T-helper 2 cell treated with Interferon-gamma antibody and Interleukin-4, amounts not matched to agents 5 μg/mL and 100 μg/mL, for 36 hours (primary cell): ENCODE data around the gene ALLC.

Source experiments
- DNase-seq: peaks from one replicate; pipeline ENCODE4 v3.0.0; 2021; ENCODE audit warnings: low spot score
- H3K27ac Mint-ChIP-seq: one replicate; pipeline ENCODE4 v1.8.0; 2021; ENCODE audit warnings: mild to moderate bottlenecking, mixed read lengths
- H3K27me3 Mint-ChIP-seq: one replicate; pipeline ENCODE4 v1.8.0; 2021; ENCODE audit warnings: low read depth, mixed read lengths
- H3K36me3 Mint-ChIP-seq: one replicate; pipeline ENCODE4 v1.8.0; 2021; ENCODE audit warnings: low read depth, mixed read lengths
- H3K4me1 Mint-ChIP-seq: one replicate; pipeline ENCODE4 v1.8.0; 2021; ENCODE audit warnings: low read depth, mixed read lengths
- H3K4me3 Mint-ChIP-seq: one replicate; pipeline ENCODE4 v1.8.0; 2022; ENCODE audit warnings: mild to moderate bottlenecking, moderate library complexity, mixed read lengths
- H3K9me3 Mint-ChIP-seq: one replicate; pipeline ENCODE4 v1.8.0; 2021; ENCODE audit warnings: mixed read lengths

ALLC gene

GRCh38 chr2:3730646-3731045 is 72.6 kb downstream of the ALLC start:
- Mint-ChIP-seq H3K9me3 (no peaks in the 10 kb centered on the region), H3K36me3 (no peaks in the 10 kb centered on the region), H3K27ac (no peak overlapping the region), H3K4me3 (no peak overlapping the region), H3K4me1 (no peaks in the 10 kb centered on the region), H3K27me3 (no peaks in the 10 kb centered on the region)
- DNase-seq, result no peak

- no peaks in the 10 kb centered on the region for H3K4me1 Mint-ChIP-seq
- no peak for DNase-seq
- H3K4me3 Mint-ChIP-seq, result no peak overlapping the region
- no peaks in the 10 kb centered on the region for H3K27me3 Mint-ChIP-seq
- H3K9me3 Mint-ChIP-seq, result no peaks in the 10 kb centered on the region
- no peaks in the 10 kb centered on the region for H3K36me3 Mint-ChIP-seq
- H3K27ac Mint-ChIP-seq, result no peak overlapping the region
Observed at GRCh38 chr2:3731829-3732228, 73.8 kb downstream of the ALLC start.

- Mint-ChIP-seq H3K36me3 (no peaks in the 10 kb centered on the region), H3K9me3 (no peaks in the 10 kb centered on the region), H3K4me3 (no peak overlapping the region), H3K4me1 (no peaks in the 10 kb centered on the region), H3K27me3 (no peaks in the 10 kb centered on the region), H3K27ac (no peak overlapping the region)
- DNase-seq, result no peak
Observed at GRCh38 chr2:3736112-3736511, 78.1 kb downstream of the ALLC start.

DNA sequence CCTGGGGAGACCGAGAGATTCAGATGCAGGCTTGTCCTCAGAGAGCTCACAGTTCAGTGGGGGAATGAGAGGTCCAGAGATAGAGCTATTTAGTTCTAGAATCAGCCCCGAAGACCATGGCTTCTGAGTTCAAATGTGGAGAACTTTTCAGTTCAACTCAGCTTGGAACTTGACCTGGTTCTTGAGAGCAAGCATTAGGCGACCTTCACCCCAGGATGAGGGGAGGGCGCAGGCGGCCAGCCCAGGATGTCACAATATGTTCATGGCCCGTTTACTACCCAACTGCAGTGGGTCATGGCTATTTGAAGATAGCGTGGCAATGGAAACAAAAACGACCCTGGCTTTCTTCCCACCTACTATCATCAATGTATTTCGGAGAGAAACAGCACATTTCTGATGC is 79.1 kb downstream of the ALLC start:
- Mint-ChIP-seq H3K27me3 (peaks cover 3% of the 10 kb centered on the region), H3K36me3 (no peaks in the 10 kb centered on the region), H3K4me1 (no peaks in the 10 kb centered on the region), H3K27ac (no peak overlapping the region), H3K9me3 (no peaks in the 10 kb centered on the region), H3K4me3 (no peak overlapping the region)
- no peak for DNase-seq

GRCh38 chr2:3738454-3738853 is 80.5 kb downstream of the ALLC start:
- H3K4me1 Mint-ChIP-seq, result no peaks in the 10 kb centered on the region
- no peak for DNase-seq

DNA sequence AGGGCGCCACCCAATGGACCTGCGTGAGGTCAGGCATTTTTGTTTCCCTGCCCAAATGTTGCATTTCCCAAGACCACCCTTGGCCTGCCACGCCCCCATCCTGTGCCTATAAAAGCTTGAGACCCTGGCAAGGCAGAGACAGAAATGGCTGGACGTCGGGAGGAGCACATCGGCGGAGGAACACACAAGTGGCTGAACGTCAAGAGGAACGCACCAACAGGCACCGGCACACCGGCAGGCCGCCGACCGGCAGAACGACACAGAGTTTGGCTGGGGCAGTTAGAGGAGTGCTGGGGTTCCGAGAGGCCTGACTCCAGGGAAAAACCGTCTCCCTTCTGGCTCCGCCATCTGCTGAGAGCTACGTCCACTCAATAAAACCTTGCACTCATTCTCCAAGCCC is 81.3 kb downstream of the ALLC start:
- Mint-ChIP-seq H3K36me3 (no peaks in the 10 kb centered on the region), H3K4me3 (no peak overlapping the region), H3K27ac (no peak overlapping the region), H3K4me1 (no peaks in the 10 kb centered on the region), H3K27me3 (peaks cover 3% of the 10 kb centered on the region), H3K9me3 (no peaks in the 10 kb centered on the region)
- no peak for DNase-seq

More at GRCh38 chr2:3738454-3738853, 80.5 kb downstream of the ALLC start:
- Mint-ChIP-seq H3K9me3 (no peaks in the 10 kb centered on the region), H3K4me3 (no peak overlapping the region), H3K27ac (no peak overlapping the region), H3K36me3 (no peaks in the 10 kb centered on the region), H3K27me3 (peaks cover 3% of the 10 kb centered on the region)

DNA sequence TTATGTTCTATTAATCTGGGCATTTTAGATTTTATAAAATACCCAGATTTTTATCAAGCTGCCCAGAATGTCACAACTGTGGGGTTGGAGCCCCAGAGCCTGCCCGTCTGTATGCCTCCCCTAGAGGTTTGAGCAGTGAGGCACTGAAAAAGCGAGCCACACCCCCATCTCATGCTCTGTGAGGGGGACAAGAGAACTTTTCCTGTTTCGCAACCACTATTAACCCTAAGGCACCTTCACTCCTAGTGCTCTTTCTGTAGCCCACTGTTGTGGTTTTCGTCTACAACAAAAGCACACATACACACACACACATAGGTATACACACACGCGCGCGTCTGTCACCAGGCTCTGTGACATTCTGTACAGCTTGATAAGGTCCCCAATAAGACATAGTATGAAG is 83.4 kb downstream of the ALLC start:
- Mint-ChIP-seq H3K27ac (no peak overlapping the region), H3K27me3 (peaks cover 3% of the 10 kb centered on the region), H3K36me3 (no peaks in the 10 kb centered on the region), H3K9me3 (no peaks in the 10 kb centered on the region), H3K4me3 (no peak overlapping the region), H3K4me1 (no peaks in the 10 kb centered on the region)
- no peak for DNase-seq

DNA sequence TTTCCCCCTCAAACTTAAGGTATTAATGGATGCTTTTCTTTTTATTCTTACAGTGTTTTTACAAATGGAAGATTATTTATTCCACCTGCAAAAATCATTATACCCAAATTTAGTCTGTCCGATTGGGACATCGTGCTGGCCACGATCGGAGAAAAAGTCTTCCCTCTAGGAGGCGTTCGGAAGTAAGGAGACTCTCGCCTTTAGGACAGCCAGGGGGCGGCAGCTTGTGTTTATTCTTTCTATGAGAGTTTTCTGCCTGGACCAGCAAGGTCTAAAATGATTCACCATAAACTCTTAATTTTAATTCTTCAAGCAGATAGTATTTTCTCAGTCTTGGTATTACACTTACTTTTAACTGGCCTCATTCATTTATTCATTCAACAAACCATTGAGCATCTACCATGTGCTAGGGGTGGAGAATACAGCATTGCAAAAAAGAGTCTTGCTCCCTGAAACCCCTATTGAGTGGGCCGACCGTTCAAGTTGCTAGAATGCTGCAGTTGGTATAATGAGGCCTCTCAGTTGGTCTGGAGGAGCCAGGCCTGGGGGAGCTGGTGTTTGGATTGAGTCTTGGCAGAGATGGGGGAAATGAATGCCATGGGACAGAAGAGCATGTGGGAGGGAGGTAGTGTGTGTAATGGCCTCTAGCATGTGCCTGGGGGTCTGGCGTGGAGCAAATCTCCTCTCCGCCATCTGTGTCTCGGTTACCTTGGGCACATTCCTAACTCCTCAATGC is 84.0 kb downstream of the ALLC start:
- Mint-ChIP-seq H3K36me3 (no peaks in the 10 kb centered on the region), H3K27me3 (peaks cover 3% of the 10 kb centered on the region), H3K4me1 (no peaks in the 10 kb centered on the region), H3K9me3 (no peaks in the 10 kb centered on the region), H3K27ac (no peak overlapping the region), H3K4me3 (no peak overlapping the region)
- no peak for DNase-seq

DNA sequence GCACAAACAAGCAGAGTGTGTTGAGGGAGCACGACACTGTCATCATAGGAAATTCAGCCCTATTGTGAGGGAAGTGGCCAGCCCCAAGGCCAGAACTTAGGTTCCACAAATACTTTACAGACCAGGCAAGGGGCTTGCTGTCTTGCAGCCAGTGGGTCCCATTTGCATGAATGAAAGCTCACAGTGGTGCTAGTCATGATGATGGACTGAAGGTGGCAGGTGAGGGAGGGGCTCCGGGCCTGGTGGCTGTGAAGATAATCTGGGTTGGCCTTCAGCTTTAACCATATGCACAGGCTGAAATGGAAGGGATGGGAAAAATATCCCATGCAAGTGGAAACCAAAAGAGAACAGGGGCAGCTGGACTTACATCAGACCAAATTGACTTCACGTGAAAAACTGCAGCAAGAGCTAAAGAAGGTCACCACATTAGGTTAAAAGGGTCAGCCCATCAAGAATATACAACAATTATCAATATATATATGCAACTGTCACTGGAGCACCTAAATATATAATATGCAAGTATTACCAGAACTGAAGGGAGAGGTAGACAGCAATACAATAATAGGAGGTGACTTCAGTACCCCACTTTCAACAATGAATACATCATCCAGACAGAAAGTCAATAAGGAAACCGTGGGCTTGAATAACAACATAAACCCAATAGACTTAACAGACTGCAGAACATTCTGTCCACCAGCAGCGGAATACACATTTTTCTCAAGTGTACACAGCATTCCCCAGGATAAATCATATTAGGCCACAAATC is 84.9 kb downstream of the ALLC start:
- no peaks in the 10 kb centered on the region for H3K4me1 Mint-ChIP-seq
- no peak overlapping the region for H3K27ac Mint-ChIP-seq
- no peak overlapping the region for H3K4me3 Mint-ChIP-seq
- peaks cover 3% of the 10 kb centered on the region for H3K27me3 Mint-ChIP-seq
- no peaks in the 10 kb centered on the region for H3K36me3 Mint-ChIP-seq
- no peaks in the 10 kb centered on the region for H3K9me3 Mint-ChIP-seq
- no peak for DNase-seq

DNA sequence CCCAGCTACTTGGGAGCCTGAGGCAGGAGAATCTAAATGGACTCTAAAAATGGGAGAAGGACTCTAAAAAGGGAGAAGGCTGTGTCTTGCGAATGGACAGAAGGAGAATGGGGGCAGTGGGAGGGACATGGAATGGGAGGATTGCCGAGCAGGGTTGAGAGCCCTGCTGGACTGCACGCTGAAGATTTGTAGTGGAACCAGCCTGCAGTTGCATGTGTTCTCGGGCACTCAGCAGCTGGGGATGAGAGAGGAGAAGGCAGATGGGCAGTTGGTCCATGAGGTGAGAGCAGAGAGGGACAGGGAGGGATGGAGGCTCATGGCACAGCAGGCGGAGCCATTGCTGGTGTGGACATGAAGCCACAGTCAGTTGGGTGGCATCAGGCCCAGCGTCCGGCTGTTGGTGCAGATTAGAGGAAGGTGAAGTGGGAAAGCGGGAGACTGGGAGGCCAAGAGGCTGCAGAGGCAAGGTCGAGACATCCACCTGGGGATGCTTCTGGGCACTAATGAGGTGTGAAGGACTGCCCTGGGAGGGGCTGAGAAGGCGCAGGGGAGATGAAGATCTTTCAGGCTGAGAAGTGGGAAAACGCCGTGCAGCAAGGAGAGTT is 86.1 kb downstream of the ALLC start:
- Mint-ChIP-seq H3K9me3 (no peaks in the 10 kb centered on the region), H3K27me3 (peaks cover 3% of the 10 kb centered on the region), H3K27ac (no peak overlapping the region), H3K4me1 (no peaks in the 10 kb centered on the region), H3K36me3 (no peaks in the 10 kb centered on the region), H3K4me3 (no peak overlapping the region)
- no peak for DNase-seq

GRCh38 chr2:3745920-3746319 is 87.9 kb downstream of the ALLC start:
- no peaks in the 10 kb centered on the region for H3K9me3 Mint-ChIP-seq
- H3K36me3 Mint-ChIP-seq, result no peaks in the 10 kb centered on the region
- H3K4me1 Mint-ChIP-seq, result no peaks in the 10 kb centered on the region
- H3K27ac Mint-ChIP-seq, result no peak overlapping the region
- no peak overlapping the region for H3K4me3 Mint-ChIP-seq
- DNase-seq, result no peak
- H3K27me3 Mint-ChIP-seq, result peaks cover 3% of the 10 kb centered on the region

DNA sequence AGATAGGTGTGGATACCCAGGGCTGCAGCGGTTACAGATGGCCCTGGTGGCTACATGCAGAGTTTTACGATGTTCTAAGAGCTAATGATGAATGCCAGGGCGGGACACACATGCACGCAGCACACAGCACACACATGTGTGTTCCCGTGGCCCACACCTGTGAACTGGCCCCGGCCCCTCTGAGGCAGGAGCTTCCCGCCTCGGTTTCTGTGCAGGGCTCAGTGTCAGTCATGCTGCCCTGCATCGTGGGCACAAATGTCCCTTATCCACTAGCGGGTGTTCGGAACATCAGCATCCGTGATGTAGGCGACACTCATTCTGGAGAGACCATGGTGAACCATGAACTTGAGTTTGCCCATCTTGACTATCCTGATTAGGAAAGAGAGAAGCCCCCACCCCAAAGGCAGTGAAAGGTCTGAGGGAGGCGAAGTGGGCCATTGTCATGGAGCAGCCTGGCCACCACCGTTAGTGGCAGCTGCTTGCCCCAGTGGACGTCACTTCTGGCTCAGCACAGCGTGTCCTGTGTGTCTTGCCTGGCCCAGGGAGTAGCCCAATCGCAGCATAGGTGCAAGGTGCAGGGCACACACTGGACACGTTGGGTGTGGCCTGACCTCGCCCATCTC is 89.1 kb downstream of the ALLC start:
- no peaks in the 10 kb centered on the region for H3K27me3 Mint-ChIP-seq
- H3K4me3 Mint-ChIP-seq, result no peak overlapping the region
- no peak for DNase-seq
- no peaks in the 10 kb centered on the region for H3K9me3 Mint-ChIP-seq
- H3K4me1 Mint-ChIP-seq, result no peaks in the 10 kb centered on the region
- H3K36me3 Mint-ChIP-seq, result no peaks in the 10 kb centered on the region
- H3K27ac Mint-ChIP-seq, result no peak overlapping the region

DNA sequence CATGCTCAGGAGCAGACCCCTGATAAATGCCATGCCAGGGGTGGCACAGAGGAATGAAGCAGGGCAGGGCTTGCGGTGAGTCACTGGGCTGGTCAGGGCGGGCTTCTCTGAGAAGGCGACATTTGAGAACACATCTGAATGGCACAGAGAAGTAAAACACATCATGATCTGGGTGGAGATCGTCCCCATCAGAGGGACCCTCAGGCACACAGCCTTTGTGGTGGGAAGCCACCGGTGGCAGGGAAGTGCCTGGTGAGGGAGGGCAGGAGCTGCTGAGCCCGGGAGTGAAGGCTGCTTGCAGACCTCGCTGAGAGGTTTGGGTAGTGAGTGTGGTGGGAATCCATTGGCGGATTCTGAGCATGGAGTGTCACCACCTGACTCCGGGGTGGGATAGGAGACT is 89.8 kb downstream of the ALLC start:
- Mint-ChIP-seq H3K9me3 (no peaks in the 10 kb centered on the region), H3K27me3 (no peaks in the 10 kb centered on the region), H3K4me1 (no peaks in the 10 kb centered on the region), H3K36me3 (no peaks in the 10 kb centered on the region), H3K27ac (no peak overlapping the region), H3K4me3 (no peak overlapping the region)
- no peak for DNase-seq

DNA sequence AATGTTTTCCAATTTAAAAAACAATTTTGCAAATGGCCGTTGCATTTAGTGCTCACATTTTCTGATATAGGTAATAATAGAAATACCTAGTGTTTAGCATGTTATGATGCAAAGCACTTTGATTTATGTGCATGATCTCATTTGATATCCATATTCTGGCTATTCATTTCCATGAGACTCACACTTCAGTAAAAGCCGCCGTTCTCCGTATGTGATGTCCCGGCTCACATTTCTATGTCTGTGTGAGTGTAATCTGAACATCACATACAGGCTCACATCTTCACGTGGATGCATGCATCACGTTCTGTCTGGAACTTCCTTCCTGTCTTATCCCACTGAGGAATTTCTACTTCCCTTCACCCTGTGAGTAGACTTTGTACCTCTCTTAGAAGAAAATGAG is 91.2 kb downstream of the ALLC start:
- Mint-ChIP-seq H3K4me1 (no peaks in the 10 kb centered on the region), H3K27ac (no peak overlapping the region), H3K27me3 (no peaks in the 10 kb centered on the region), H3K9me3 (no peaks in the 10 kb centered on the region), H3K36me3 (no peaks in the 10 kb centered on the region), H3K4me3 (no peak overlapping the region)
- DNase-seq, result no peak
